Gastroesophageal sphincter (tissue), 4 donors: ENCODE results near the gene ZNF860. TPM values are rescaled to one million over a fixed set of nuclear protein-coding genes. Genes with fewer than 3 reads are reported as not detected.
"Not testable (repeated sequence)": the region's sequence is repeated elsewhere in the genome, so short reads cannot be mapped to it uniquely, and the experiment has no call there.

ENCODE experiments used
- ATAC-seq: fragments of 150-250 bp; one replicate; pipeline ENCODE4 v1.9.1; 2016; ENCODE audit warnings: mild to moderate bottlenecking, moderate library complexity
- H3K27ac ChIP-seq, 4 donors: fragments of 200-600 bp; sonication (generic) in 3 of 4; 1 replicate in 3 of 4; 2 replicates in 1 of 4; pipeline ENCODE4 v1.5.1; 2016 to 2019
- H3K27me3 ChIP-seq: fragments of 200-600 bp; sonication (generic); one replicate; pipeline ENCODE4 v1.5.1; 2019
- H3K36me3 ChIP-seq, 2 donors: fragments of 200-600 bp; sonication (generic); one replicate each; pipeline ENCODE4 v1.5.1; 2019; ENCODE audit warnings: control low read depth in 1 of 2
- H3K4me1 ChIP-seq, 3 donors: fragments of 200-600 bp; sonication (generic); 1 replicate in 2 of 3; 2 replicates in 1 of 3; pipeline ENCODE4 v1.5.1; 2016 to 2019; ENCODE audit warnings: control low read depth in 2 of 3
- H3K4me3 ChIP-seq, 2 donors: fragments of 200-600 bp; sonication (generic); one replicate each; pipeline ENCODE4 v1.5.1; 2019; ENCODE audit warnings: mild to moderate bottlenecking in 1 of 2, moderate library complexity in 1 of 2
- H3K9me3 ChIP-seq, 3 donors: fragments of 200-600 bp; sonication (generic); one replicate each; pipeline ENCODE4 v1.5.1; 2017 to 2019; ENCODE audit warnings: control low read depth in 2 of 3
- CTCF ChIP-seq, 4 experiments: fragments of 200-600 bp in 2 of 4; fragments of 450-650 bp in 2 of 4; sonication (generic) in 1 of 4; IDR thresholded peaks; one replicate each; pipeline ENCODE4 v1.5.1; 2017 to 2019; ENCODE audit warnings: antibody characterized with exemption in 4 of 4, mild to moderate bottlenecking in 2 of 4, moderate library complexity in 2 of 4
- EP300 ChIP-seq: sonication (generic); formaldehyde crosslinking; IDR thresholded peaks from one replicate; pipeline ENCODE4 v1.6.1; 2017; ENCODE audit warnings: antibody characterized with exemption, mild to moderate bottlenecking
- POLR2A ChIP-seq, 2 donors: fragments of 450-650 bp; IDR thresholded peaks; one replicate each; pipeline ENCODE4 v1.6.1; 2017; ENCODE audit warnings: antibody characterized with exemption in 2 of 2, mild to moderate bottlenecking in 2 of 2, moderate library complexity in 1 of 2
- POLR2AphosphoS5 ChIP-seq: sonication (generic); formaldehyde crosslinking; IDR thresholded peaks from one replicate; pipeline ENCODE4 v1.6.1; 2017; ENCODE audit warnings: antibody characterized with exemption
- WGBS, 2 donors: methylation state at CpG; one replicate each; pipeline ENCODE4 v1.1.5; 2018; ENCODE audit warnings: low coverage in 1 of 2; 5-methylcytosine and 5-hydroxymethylcytosine counted together
- total RNA-seq, 4 donors: library from RNA; depleted of rRNA; stranded (reverse); fragments of >200 nt; gene quantifications; one replicate each; pipeline ENCODE4 v1.1.0, GENCODE V29; 2016

Gene ZNF860
- total RNA-seq, 4 donors from 2014 or later, result 0.08 to 0.96 (median 0.36) TPM

- H3K9me3 ChIP-seq, result peaks cover 0 to 39% (median 0%) of the 10 kb centered on the region in 3 donors
- TF ChIP-seq CTCF (IDR thresholded peaks at IDR 0.05) (no peak), POLR2AphosphoS5 (no peak), EP300 (no peak), POLR2A (IDR thresholded peaks at IDR 0.05) (no peak)
- no peaks in the 10 kb centered on the region for H3K27me3 ChIP-seq
- H3K4me1 ChIP-seq, result no peaks in the 10 kb centered on the region
- no peak for ATAC-seq
- H3K4me3 ChIP-seq, result no peak overlapping the region
- no peak overlapping the region for H3K27ac ChIP-seq
- H3K36me3 ChIP-seq, result no peaks in the 10 kb centered on the region
- 92 to 100% methylated on average over 1 of the region's 1 CpG for WGBS, 2 donors
Observed at GRCh38 chr3:31988271-31988670, 6.7 kb downstream of the ZNF860 start.

- not testable (repeated sequence) for H3K4me3 ChIP-seq, H3K27ac ChIP-seq, H3K4me1 ChIP-seq, H3K27me3 ChIP-seq, H3K36me3 ChIP-seq, ATAC-seq
- 93 to 98% methylated on average over 5 to 6 of the region's 6 CpGs for WGBS, 2 donors
- peaks cover 0 to 43% (median 0%) of the 10 kb centered on the region in 3 donors for H3K9me3 ChIP-seq
Observed at GRCh38 chr3:31992995-31993394, 11.4 kb downstream of the ZNF860 start.

GRCh38 chr3:31993843-31994242 is 12.3 kb downstream of the ZNF860 start:
- Histone ChIP-seq H3K4me3 (no peak overlapping the region), H3K4me1 (no peaks in the 10 kb centered on the region), H3K9me3 (peaks cover 0 to 35% (median 0%) of the 10 kb centered on the region in 3 donors), H3K36me3 (no peaks in the 10 kb centered on the region), H3K27ac (no peak overlapping the region), H3K27me3 (no peaks in the 10 kb centered on the region)
- no peak for ATAC-seq
- 79 to 82% methylated on average over 1 of the region's 1 CpG for WGBS, 2 donors
- TF ChIP-seq POLR2AphosphoS5 (no peak), EP300 (no peak), POLR2A (IDR thresholded peaks at IDR 0.05) (no peak), CTCF (IDR thresholded peaks at IDR 0.05) (no peak)

GRCh38 chr3:31995026-31995425 is 13.5 kb downstream of the ZNF860 start:
- not testable (repeated sequence) for H3K4me1 ChIP-seq, H3K27me3 ChIP-seq, H3K36me3 ChIP-seq, H3K27ac ChIP-seq, H3K4me3 ChIP-seq, ATAC-seq
- H3K9me3 ChIP-seq, result peaks cover 0 to 23% (median 0%) of the 10 kb centered on the region in 3 donors
- 88 to 91% methylated on average over 4 to 5 of the region's 5 CpGs for WGBS, 2 donors

GRCh38 chr3:31996195-31996594 is 14.6 kb downstream of the ZNF860 start:
- Histone ChIP-seq H3K4me1 (no peaks in the 10 kb centered on the region), H3K4me3 (no peak overlapping the region), H3K27me3 (no peaks in the 10 kb centered on the region), H3K9me3 (peaks cover 0 to 13% (median 0%) of the 10 kb centered on the region in 3 donors), H3K36me3 (no peaks in the 10 kb centered on the region), H3K27ac (no peak overlapping the region)
- no peak for ATAC-seq
- WGBS, 2 donors, result 70 to 80% methylated on average over 1 of the region's 1 CpG
- TF ChIP-seq CTCF (IDR thresholded peaks at IDR 0.05), result no peak

GRCh38 chr3:31997500-31997899 is 15.9 kb downstream of the ZNF860 start:
- Histone ChIP-seq H3K4me3 (no peak overlapping the region), H3K27ac (no peak overlapping the region), H3K9me3 (peaks cover 0 to 13% (median 0%) of the 10 kb centered on the region in 3 donors), H3K4me1 (no peaks in the 10 kb centered on the region), H3K36me3 (no peaks in the 10 kb centered on the region), H3K27me3 (no peaks in the 10 kb centered on the region)
- TF ChIP-seq CTCF (IDR thresholded peaks at IDR 0.05) (no peak), POLR2A (IDR thresholded peaks at IDR 0.05) (no peak), POLR2AphosphoS5 (no peak), EP300 (no peak)
- 55 to 66% methylated on average over 4 to 6 of the region's 6 CpGs for WGBS, 2 donors
- ATAC-seq, result no peak
